ENCODE data around the gene SLC44A2. TPM values are rescaled to one million over a fixed set of nuclear protein-coding genes. Genes with fewer than 3 reads are reported as not detected.
A peak's percentile ranks its signal among the peaks of the same experiment; 100 is the strongest.
"Not testable (repeated sequence)": the region's sequence is repeated elsewhere in the genome, so short reads cannot be mapped to it uniquely, and the experiment has no call there.

The SLC44A2 gene
- total RNA-seq, 1 experiment from 2014 or later = 42.4 TPM

GRCh38 chr19:10651851-10652250 is 26.5 kb downstream of the SLC44A2 start:
- no peak for DNase-seq (ENCODE audit: low read depth)

DNA sequence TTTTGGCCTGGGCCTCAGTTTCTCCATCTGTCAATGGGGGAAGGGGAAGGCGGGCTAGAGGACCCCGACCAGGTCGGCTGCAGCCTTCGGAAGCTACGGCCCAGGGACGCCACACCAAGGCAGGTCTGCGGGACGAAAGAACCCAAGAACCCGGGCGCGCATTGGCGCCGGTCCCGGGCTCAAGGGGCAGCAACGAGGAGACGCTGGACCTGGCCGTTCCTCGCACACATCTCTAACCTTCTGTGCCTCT is 28.1 kb downstream of the SLC44A2 start:
- DNase-seq (ENCODE audit: low read depth) = no peak

GRCh38 chr19:10653732-10654609 is 28.6 kb downstream of the SLC44A2 start, which contains the start of gene ILF3:
ILF3 (plus strand) TSS chr19:10654346; CDS start chr19:10670606, 16,260 bp downstream.
- DNase-seq (ENCODE audit: low read depth) = peak; percentile 100

- peak; percentile 40 for DNase-seq (ENCODE audit: low read depth)
These were observed 29.5 kb downstream of the SLC44A2 start for GRCh38 chr19:10654610-10655456.

DNA sequence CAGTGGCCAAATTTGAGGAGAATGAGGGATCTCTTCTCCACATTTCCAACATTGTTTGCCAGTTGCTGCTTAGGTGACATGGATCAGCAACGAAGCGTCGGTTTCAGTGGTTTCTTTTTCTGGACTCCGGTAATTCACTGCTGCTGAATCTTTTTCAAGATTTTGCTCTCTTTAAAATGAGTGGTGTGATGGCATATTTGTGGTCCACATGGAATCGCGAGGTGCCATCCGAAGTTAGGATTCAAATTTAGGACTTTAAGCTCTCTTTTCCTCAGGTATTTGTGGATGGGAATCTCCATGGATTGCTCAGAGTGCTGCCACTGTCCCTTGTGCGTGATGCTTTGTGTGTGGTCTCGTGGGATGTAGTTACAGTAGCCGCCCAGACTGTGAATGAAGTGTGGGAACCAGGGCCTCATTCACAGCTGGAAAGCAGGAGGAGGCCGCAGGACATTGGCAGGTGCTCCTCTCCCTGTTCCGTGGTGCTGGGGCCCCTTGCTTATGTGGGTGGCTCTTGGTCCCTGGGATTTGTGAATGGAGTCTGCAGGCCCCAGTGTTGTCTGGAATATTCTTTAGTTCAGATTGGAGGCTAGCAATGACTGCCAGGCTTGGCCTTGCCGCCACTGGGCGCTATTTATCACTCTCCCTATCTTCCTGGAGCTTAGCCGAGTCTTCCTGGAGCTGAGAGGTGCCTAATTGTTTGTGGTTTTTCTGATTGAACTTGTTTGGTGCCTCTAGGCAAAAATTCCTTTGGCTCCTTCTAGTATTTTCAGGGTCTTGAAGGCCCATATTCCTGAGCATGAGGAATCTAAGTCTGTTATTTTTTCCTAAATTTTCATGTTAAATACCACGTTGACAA is 30.3 kb downstream of the SLC44A2 start:
- peak; percentile 75 for DNase-seq (ENCODE audit: low read depth)

DNA sequence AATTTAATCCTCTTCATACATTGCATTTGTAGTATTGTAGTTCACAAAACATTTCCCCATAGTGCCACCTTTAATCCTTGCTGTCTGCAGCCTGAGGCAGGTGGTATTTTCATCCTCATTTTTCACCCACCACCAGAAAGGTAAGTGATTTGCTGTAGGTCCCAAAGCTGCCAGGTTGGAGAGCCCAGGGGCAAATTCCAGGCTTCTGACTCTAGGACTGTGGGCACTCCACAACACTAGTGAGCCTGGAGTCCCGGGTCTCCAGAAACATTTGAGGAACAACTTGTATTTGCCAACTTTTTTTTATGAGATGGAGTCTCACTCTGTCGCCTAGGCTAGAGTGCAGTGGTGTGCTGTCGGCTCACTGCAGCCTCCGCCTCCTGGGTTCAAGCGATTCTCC is 35.0 kb downstream of the SLC44A2 start:
- DNase-seq (ENCODE audit: low read depth) = peak; percentile 61

GRCh38 chr19:10661946-10662345 is 36.6 kb downstream of the SLC44A2 start:
- no peak for DNase-seq (ENCODE audit: low read depth)

DNA sequence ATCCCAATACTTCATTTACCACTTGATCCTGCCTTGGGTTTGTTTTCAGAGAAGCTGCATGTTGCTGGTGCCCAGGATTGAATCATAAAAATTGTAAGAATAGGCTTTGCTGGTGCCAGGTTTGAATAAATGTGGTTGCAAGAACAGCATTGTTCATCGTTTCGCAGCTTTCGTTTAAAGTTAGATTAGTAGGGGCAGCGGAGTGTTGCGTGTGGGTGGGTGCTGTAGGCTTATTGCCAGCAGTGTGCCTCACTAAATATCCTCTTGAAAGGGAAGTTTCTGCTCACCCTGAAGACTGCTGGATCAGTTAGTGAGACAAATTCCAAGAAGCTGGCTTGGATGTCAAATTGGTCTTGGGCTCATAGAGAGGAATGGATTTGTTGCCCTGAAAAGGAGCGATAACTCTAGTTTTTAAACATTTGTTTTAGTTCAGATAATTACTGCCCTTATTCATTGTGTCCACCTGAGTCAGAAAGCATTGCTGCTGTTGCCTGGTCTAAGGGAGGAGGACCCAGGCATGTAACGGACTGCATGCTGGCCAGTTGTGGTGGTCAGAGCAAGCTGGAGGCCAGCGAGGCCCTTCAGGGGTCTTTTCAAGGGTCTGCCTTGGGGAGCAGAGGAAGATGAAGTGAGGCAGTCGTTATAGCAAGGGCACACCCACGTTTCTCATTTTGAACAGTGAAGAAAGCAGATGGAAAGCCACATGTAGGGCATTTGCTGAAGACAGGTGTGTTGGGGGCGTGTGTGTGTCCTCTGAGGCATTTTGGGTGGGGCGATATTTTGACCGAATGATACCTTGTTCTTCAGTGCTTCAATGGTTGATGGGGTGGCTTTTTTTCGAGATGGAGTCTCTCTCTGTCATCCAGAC is 37.3 kb downstream of the SLC44A2 start:
- no peak for DNase-seq (ENCODE audit: low read depth)

DNA sequence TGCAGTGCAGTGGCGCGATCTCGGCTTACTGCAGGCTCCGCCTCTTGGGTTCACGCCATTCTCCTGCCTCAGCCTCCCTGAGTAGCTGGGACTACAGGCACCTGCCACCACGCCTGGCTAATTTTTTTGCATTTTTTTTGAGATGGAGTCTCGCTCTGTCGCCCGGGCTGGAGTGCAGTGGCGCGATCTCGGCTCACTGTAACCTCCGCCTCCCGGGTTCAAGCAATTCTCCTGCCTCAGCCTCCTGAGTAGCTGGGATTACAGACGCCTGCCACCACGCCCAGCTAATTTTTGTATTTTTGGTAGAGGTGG is 37.9 kb downstream of the SLC44A2 start:
- DNase-seq (ENCODE audit: low read depth) = not testable (repeated sequence)

- no peak for DNase-seq (ENCODE audit: low read depth)
These were observed 42.5 kb downstream of the SLC44A2 start for GRCh38 chr19:10667867-10668266.

DNA sequence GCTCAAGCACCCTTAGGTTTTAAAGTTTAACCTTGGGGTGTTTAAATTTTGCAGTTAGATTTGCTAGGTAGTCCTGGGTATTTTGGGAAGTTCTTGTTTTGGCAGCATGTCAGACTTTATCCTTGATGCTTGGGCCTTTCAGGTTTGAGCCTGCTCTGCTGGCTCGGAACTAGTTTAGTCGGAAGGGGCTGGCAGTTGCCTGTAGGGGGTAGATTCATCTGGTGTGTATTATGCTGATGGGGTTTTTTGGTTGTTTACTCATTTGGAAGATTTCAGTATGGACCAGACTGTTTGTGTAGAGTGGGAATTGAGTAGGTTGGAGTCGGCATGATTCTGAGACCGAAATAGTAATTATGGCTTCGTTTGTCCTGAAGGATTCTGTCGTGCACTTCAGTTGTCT is 43.9 kb downstream of the SLC44A2 start:
- DNase-seq (ENCODE audit: low read depth) = no peak

DNA sequence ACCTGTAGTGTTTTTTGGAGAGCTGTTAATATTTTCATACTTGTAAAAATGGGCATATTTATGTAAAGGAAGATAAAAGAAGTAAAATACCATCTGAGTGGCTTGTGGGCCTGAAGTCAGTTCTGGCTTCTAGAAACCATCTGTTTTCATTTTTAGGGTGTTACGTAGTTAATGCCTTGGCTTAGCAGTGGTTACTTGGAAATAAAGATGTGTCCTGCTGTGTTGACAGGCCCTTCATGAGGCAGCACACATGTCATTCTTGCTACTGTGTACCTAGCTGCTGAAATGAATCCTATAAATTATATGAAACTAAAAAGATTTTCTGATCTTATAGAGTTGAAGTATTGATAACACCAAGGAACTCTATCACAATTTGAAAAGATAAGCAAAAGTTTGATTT is 44.8 kb downstream of the SLC44A2 start:
- DNase-seq (ENCODE audit: low read depth) = no peak

- no peak for DNase-seq (ENCODE audit: low read depth)
These were observed 45.8 kb downstream of the SLC44A2 start for GRCh38 chr19:10670876-10671804.

DNA sequence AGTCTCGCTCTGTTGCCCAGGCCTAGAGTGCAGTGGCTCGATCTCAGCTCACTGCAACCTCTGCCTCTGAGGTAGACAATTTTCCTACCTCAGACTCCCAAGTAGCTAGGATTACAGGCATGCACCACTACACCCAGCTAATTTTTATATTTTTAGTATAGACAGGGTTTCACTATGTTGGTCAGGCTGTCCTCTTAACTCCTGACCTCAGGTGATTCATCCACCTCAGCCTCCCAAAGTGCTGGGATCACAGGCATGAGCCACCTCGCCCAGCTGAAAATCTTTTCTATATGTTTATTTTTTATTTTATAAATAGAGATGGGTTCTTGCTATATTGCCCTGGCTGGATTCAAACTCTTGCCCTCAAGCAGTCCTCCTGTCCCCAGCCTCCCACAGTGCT is 46.6 kb downstream of the SLC44A2 start:
- peak; percentile 55 for DNase-seq (ENCODE audit: low read depth)

GRCh38 chr19:10675214-10675613 is 49.9 kb downstream of the SLC44A2 start:
- not testable (repeated sequence) for DNase-seq (ENCODE audit: low read depth)

DNA sequence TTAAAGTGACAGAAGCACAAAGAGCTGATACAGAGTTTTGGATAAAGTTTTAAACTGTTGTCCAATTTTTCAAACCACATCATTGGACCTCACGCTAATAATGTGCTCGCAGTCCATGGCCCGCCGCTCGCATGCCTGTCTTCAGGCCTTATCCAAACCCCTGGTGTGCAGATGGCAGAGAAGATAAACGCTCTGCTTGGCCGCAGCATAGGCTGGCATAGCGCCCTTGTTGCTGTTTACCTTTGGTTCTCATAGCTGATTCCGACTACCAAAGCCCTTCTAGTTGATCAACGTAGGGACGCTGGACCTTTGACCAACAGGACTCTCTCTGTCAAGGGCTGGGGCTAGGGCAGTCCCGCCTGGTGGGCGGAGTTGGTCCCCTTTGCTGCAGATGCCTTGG is 52.4 kb downstream of the SLC44A2 start:
- no peak for DNase-seq (ENCODE audit: low read depth)

DNA sequence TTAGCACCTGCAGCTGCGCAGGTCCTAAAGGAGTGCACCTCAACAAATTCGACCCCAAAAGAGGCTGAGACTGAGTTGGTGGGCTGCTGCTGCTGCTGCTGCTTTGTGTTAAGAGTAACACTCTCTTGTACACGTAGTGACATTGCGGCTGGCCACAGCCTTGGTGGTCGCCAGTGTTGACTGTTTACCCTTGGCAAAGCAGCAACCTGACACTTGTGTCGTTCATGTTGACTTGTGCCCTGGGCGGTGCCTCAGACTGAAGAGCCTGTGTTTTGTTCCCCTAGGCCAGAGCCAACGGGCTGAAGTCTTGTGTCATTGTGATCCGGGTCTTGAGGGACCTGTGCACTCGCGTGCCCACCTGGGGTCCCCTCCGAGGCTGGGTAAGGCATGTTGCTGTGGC is 53.5 kb downstream of the SLC44A2 start:
- DNase-seq (ENCODE audit: low read depth) = no peak

DNA sequence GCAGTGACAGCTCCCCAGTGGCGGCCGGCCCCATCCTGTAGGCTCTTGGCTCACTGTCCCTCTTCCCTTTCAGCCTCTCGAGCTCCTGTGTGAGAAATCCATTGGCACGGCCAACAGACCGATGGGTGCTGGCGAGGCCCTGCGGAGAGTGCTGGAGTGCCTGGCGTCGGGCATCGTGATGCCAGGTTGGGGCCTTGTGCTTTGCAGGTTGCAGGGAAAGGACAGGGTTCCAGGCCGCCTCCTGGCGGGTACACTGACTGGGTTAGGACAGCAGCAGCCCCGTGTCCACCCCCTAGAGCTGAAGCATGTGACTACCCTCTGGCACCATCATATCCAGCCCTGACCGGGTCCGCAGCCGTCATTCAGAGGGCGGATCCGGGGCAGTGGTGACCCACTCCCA is 54.4 kb downstream of the SLC44A2 start:
- DNase-seq (ENCODE audit: low read depth) = no peak

DNA sequence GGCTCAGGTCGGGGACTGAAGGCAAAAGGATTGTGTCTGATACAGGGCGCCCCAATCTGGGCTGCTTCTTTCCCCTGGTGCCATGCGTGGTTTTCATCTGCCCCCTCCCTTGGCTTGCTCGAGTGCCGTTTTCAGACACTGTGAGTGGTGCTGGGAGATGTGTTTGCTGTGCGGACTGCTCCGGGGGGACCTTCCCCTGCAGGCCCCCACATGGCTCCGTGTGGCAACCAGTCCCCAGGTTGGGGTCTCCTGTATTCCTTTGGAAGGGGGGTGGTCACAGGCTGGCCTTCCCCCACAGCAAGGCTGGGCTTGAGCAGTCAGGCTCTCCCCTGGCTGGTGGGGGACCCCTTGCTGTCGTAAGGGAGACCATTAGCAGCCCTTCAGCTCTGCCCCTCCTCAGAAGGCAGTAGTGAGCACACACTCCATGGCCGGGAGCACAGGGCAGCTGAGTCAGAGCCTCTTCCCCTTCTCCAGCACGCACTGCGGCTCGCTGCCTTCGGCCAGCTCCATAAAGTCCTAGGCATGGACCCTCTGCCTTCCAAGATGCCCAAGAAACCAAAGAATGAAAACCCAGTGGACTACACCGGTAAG is 55.3 kb downstream of the SLC44A2 start:
- no peak for DNase-seq (ENCODE audit: low read depth)

DNA sequence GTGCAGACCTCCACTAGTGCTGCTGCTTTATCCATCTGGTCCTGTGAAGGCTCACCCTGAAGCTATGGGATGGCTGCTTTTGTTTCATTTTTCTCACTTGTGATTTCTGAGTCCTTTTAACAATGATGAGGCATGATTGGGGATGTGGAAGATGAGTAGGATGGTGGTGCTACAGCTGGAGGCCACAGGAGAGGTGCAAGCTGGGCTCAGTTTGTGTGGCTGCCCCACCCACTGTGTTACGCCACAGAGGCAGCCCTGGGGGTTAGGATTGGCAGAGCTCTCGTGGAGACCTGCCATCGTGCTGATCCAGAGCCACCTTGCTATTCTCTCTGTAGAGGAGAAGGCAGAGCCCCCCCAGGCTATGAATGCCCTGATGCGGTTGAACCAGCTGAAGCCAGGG is 56.3 kb downstream of the SLC44A2 start:
- DNase-seq (ENCODE audit: low read depth) = no peak

All from M059J (cell line).